ENCODE measurements around the gene SGPL1. TPM values are rescaled to one million over a fixed set of nuclear protein-coding genes. Genes with fewer than 3 reads are reported as not detected.

Gene SGPL1
- total RNA-seq, 1 experiment from 2014 or later: 52.6 TPM

- H3K27ac ChIP-seq (ENCODE audit: insufficient read length, low read depth, low read length): no peak overlapping the region
- no peaks in the 10 kb centered on the region for H3K9me3 Mint-ChIP-seq
- no peak overlapping the region for H3K56ac ChIP-seq (ENCODE audit: insufficient read length, low read depth, low read length)
Measured at GRCh38 chr10:70885931-70886903, 70.5 kb downstream of the SGPL1 start.

More at GRCh38 chr10:70885931-70886903, 70.5 kb downstream of the SGPL1 start:
- no peak overlapping the region for H3T11ph ChIP-seq (ENCODE audit: low read length)
- no peak overlapping the region for H2BK5ac ChIP-seq (ENCODE audit: insufficient read length, low read length)
- no peaks in the 10 kb centered on the region for H3K9me3 ChIP-seq (ENCODE audit: control insufficient read depth, low read depth, low read length)
- H3K14ac ChIP-seq (ENCODE audit: insufficient read depth, low read length): no peak overlapping the region
- no peaks in the 10 kb centered on the region for H4K20me1 ChIP-seq (ENCODE audit: control insufficient read depth, insufficient read depth, insufficient read length)
- no peak overlapping the region for H3K9ac ChIP-seq (ENCODE audit: extremely low read depth, insufficient read length, low read length)
- no peak for DNase-seq
- H3K23ac ChIP-seq (ENCODE audit: insufficient read length, low read depth, low read length): no peak overlapping the region
- Mint-ChIP-seq H3K36me3 (ENCODE audit: insufficient read depth in 1 of 3, low read depth in 3 of 3) (peaks cover 13 to 32% (median 25%) of the 10 kb centered on the region in 3 experiments; a peak in 6 of 7 replicates), H3K27me3 (ENCODE audit: low read depth) (no peaks in the 10 kb centered on the region), H3K4me3 (no peak overlapping the region), H3K27ac (no peak overlapping the region), H3K4me1 (peaks cover 26 to 30% of the 10 kb centered on the region in 2 experiments)
- no peak overlapping the region for H4K8ac ChIP-seq (replicated peaks; ENCODE audit: insufficient read length, low read depth, low read length)
- H2BK12ac ChIP-seq (ENCODE audit: insufficient read length, low read depth, low read length): no peak overlapping the region
- no peak overlapping the region for H3K18ac ChIP-seq (ENCODE audit: insufficient read length, low read depth, low read length)
- H4K91ac ChIP-seq (ENCODE audit: insufficient read length, low read depth, low read length): no peak overlapping the region
- peaks cover 8% of the 10 kb centered on the region; the same call in 1 of the 2 replicates for H3K4me1 ChIP-seq (ENCODE audit: insufficient read depth, low read length)
- no peaks in the 10 kb centered on the region for H3K27me3 ChIP-seq (ENCODE audit: insufficient read depth, low read length)
- no CpG with 5 or more reads among the region's 18 CpGs for WGBS (ENCODE audit: extremely low coverage, insufficient read length, low lambda C conversion rate)
- H3K79me1 ChIP-seq (ENCODE audit: insufficient read depth, low read depth, low read length, poor library complexity, severe bottlenecking): no peaks in the 10 kb centered on the region
- no peak overlapping the region for H3K4me2 ChIP-seq (ENCODE audit: insufficient read depth, insufficient read length, low read length)
- H2BK120ac ChIP-seq (ENCODE audit: low read depth, low read length, poor library complexity, severe bottlenecking): no peak overlapping the region
- TF ChIP-seq CTCF (conservative IDR thresholded peaks at IDR 0.05): no peak
- H2AK5ac ChIP-seq (ENCODE audit: insufficient read length, low read length): no peak overlapping the region
- H2BK15ac ChIP-seq (ENCODE audit: low read depth, low read length): no peak overlapping the region
- H2AFZ ChIP-seq (ENCODE audit: low read length): no peak overlapping the region
- H3K23me2 ChIP-seq (ENCODE audit: insufficient read length, low read depth, low read length, poor library complexity, severe bottlenecking): peaks cover 4% of the 10 kb centered on the region
- no peak overlapping the region for H3K4ac ChIP-seq (ENCODE audit: low read depth, low read length)
- H3K79me2 ChIP-seq (ENCODE audit: insufficient read depth, low read length): no peaks in the 10 kb centered on the region
- H4K5ac ChIP-seq (ENCODE audit: insufficient read length, low read depth, low read length): no peak overlapping the region
- H2BK20ac ChIP-seq (ENCODE audit: low read depth, low read length, poor library complexity, severe bottlenecking): no peak overlapping the region
